ENCODE results near the gene COL4A1.

Gene COL4A1

DNA sequence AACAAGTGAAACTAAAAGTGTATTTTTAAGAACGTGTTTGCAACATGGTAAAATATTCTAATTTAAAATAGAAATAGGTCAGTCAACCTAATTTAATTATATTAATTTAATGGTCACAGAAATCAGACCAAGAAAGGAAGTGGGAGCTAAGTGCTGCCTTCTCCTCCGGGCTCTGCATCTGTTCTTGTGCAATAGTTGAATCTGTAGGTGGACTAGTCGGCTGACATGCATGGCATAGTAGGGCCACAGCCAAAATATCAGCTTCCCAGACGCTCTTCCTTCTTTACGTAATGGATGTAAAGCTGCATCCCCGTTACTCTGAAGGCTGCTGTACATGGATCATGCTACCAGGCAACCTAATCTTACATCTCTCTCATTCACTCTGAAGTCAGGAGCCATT is 47.3 kb downstream of the COL4A1 start:
- no peak for DNase-seq (ENCODE audit: low read depth in 2 of 2)

DNA sequence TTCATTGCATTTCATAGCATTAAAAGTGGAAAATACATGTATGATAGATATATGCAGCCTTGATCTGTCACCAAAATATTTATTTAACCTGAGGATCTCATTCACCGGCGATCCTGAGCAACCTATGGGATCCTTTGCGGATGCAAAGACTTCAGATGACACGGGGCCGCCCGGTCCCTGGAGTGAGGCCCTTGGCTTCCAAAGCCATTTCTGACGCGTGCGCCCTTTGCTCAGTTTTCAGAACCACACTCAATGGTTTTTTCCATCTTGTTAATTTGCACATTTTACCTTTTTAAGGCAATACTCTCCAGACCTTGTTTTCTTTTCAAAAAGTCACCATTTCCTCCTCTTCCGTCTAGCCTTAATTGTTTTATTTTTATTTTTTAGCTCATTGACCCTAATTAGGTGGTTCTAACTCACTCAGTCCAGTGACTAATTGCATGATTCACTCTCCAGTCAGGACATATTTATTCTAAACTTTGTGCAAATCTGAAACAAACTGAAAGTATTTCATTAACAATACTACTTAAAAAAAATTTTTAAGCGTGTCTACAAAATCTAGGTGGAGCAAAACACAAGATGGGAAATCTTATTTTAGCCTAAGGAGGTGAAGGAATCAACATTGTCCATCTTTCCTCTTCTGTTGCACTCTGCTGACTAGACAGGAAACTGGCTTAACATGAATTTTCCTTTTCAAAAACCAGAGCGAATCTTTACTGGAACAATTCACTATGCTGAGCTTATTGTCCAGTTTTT is 47.9 kb downstream of the COL4A1 start:
- DNase-seq (ENCODE audit: low read depth in 2 of 2) = no peak

DNA sequence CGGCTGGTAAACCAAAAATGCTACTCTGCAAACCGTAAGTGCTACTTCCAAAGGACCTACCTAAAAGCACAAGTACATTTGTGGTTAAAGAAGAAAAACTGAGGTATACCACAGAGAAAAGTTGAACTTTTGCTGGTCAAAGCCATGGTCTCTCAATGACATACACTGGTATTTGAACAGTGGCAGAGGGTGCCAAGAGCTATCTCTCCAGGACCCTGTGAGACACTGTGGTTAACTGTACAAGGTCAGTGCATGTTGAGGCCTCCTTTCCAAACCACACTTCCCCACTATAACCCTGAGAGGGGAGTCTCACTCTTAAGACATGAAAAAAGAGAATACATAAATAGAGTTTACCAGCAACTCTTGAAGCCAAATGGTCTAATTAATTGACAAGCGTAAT is 49.5 kb downstream of the COL4A1 start:
- DNase-seq (ENCODE audit: low read depth in 2 of 2) = no peak

DNA sequence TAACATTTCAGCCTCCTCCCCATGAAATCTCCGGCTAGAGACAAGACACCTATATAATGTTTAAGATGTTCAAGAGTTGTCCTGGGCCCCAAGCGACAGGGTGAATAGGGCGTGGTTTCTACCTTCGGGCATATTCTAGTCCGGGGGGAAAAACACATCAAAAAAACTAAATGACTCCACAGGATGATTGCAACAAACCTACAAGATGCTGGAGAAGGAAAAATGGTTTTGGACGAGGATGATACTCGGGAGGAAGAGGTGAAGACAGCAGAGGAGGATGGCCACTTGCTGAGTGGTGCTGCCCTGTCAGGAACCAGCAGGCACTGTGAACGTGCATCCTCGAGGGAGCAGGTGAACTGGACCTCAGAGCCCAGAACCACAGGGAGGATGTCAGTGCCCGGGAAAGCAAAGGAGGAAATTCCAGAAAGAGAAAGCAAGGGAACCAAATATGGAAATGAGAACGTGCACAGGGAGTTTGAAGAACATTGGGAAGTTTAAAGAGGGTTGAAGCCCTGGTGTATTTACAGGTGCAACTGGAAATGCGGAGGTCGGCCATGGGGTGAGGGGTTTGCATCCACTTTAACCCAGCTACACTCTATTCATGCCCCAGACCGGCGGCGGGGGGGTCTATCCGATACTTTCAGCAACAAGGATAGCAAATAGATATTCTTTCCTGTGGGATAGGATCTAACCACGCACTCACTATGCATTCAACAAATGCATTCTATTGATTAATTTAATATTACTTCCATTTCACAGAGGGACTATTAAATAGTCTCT is 50.6 kb downstream of the COL4A1 start:
- DNase-seq (ENCODE audit: low read depth in 2 of 2) = no peak

DNA sequence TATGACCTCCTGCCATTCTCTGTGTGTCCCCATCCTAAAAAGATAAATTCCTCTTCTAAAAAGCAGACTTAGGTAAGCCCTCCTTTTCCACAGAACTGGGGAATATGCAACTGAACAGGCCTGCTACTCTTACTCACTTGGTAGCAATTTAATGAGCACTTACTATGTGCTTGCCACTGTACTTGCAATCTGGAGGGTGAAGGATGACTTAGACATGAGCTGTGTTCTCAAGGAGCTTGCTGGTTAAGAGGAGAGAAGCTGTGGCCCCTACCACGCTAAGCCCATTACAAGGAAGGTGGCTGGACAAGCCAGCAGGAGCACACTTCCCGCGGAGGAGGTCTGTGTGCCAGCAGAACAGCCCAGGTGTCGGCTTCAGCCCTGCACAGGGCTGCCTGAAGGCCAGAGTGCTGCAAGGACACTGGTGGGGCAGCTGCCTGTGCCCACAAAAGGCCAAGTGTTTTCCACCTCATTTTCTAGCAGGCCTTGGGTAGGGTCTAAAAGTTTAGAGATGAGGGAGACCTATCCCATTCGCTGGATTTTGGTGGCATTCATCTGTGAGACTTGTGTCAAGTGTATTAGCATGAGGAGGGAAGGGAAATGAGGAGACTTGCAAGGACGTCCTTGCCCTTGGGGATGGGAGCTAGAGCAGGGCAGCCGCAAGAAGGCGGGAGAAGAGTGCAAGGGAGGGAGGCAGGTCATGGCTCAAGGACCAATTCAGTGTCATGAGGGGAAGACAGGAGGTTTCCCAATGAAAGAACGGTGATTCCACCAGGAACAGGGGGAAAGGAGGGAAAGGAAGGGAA is 52.0 kb downstream of the COL4A1 start:
- no peak for DNase-seq (ENCODE audit: low read depth in 2 of 2)

DNA sequence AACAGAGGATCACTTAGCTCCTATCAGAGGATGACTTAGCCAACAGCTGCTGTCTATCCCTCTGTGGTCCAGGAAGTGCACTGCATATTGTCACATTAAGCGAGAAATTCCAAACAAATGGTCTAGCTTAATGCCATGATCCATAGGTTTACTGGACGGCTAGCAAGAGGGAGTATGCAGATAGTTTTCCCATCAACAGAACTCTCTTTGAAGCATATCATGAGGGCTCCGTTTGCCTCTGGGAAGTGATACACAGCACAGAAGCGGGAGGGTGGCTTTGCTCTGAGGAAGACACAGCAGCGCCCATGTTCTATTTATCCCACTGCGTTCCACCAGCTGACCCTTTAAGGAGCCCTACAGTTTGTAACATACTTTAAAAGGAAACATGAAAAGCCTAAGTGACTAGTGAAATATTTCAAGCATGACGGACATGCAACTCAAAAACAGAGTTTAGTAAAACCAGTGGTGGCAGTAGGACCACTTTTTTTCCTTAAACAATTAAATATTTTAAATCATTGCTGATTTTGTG is 52.7 kb downstream of the COL4A1 start:
- no peak for DNase-seq (ENCODE audit: low read depth in 2 of 2)

DNA sequence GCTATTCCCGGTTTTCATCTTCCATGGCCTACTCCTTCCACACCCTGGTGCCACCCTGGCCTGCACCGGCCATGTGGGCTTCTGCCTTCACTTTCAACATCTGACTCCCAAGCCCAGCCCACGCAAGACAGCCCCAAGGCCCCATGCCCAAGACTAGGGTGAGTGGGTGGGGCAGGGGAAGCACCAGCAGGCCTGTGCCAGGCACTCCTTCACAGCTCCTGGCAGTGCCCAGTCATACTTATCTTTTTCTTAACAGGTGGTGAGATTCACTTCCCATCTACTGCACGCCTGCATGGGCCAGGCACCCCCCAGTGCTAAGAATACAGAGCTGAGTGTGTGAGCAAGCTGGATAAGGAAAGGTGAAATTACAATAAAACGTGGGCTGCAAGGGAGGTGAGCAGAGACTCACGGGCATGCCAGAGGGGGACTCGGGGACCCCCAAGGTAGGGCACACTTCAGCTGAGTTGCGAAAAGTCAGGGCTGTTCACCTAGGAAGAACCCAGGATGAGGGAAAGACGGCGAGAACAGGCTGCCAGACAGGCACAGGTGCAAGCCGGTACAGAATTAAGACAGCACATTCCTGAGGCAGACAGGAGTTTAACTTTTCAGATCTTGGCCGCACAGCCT is 55.7 kb downstream of the COL4A1 start:
- no peak for DNase-seq (ENCODE audit: low read depth in 2 of 2)

DNA sequence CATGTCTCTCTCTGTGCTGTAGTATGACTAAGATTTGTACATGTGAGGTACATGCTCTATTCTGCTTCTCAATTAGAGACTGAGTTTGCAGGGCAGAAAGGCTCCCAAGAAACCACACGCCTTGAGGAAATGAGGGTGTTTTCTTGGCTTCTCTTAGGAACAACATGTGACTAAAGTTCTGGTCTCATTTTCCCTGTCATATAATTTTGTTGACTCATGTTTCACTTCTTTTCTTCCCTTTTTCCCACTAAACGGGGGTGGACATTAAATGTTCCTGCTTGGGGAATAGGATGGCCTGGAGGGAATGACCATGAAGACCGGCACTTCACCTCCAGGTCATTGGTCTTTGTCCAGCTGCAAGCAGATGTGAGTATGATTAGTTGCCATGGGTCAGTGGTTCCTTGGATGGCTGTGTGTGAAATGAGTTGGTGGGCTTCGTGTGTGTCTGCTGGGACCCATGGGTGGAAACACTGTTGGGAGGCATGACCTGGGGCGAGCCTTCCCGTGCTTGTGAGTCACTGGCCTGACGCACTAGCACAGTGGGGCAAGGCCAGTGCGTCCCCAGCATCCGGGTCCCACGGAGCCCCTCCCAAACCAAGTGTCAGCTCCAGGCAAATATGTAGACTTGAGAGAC is 56.6 kb downstream of the COL4A1 start:
- DNase-seq (ENCODE audit: low read depth in 2 of 2) = no peak

DNA sequence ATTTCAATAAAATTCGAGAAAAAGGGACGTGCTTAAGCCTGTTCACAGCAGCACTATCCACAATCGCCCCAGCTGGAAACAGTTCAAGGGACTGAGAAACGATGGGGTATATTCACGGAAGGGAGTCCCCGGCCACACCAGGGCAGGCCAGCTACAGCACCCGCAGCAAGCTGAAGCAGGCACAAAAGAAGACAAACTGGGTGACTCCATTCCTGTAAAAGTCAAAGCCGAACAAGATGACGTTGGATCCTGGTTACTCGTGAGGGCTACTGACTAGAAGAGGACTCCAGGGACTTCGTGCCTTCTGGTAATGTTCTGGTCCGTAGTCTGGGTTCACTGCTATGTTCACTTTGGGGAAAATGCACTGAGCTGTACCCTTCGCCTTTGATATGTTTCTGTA is 57.6 kb downstream of the COL4A1 start:
- no peak for DNase-seq (ENCODE audit: low read depth in 2 of 2)

DNA sequence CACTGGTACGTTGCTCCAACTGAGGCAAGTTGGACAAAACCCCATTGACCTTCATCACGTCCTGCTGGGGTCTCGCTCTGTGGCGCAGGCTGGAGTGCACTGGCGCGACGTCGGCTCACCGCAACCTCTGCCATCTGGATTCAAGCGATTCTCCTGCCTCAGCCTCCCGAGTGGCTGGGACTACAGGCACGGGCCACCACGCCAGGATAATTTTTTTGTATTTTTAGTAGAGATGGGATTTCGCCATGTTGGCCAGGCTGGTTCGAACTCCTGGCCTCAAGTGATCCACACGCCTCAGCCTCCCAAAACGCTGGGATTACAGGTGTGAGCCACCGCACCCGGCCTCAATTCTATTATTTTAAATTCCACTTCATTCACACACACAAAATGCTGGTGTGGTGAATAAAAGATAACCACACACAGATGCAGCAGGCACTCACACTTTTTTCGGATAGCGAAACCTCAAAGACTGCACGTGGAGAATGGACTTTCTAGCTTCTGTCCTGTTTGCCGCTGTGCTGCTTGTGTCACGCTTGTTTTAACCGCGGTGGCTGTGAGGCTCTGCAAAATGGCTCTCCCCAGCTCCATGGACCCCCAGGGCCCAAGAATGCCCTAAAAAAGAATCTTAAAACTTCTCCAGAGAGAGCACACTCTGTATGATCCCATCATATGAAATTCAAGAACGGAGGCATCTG is 58.4 kb downstream of the COL4A1 start:
- no peak for DNase-seq (ENCODE audit: low read depth in 2 of 2)

DNA sequence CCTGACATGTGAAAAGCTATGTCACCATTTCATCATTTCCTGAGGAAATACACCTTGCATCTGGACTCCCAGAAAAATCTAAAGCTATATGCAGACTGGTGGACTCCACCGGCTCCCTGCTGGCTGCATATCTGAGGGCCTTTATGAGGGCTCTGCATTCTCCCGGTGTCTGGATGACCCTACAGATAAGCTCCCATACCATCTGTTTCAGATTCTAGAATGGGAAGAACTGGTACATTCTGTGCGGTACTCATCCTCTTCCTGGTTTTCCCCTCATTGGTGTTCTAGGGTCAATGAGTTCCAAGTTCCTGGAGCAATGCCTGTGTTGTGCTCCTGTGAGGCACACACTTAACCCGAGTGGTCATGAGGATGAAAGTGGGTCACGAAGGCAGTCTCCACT is 60.4 kb downstream of the COL4A1 start:
- DNase-seq (ENCODE audit: low read depth in 2 of 2) = no peak

DNA sequence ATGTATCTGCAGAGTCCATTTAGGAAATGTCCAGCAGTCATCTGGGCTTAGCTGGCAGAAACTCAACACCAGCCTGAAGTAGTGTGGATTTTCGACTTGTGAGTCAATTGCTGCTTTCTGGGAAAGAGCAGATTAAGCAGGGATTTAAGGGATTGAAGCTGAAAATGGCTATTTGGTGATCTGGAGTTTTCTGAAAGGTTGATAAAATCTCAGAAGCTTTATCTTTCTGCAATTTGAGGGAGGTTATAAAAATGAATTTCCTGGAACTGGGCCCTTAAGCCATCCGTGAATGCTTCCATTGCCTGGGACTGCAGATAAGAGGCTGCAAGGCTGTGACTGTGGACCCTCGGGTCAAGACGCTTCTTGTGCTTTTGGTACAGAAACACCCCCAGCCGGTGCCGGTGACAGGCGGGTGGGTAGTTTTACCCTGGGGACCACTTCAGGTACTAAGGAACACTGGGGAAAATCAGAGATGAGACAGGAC is 61.5 kb downstream of the COL4A1 start:
- DNase-seq (ENCODE audit: low read depth in 2 of 2) = no peak

DNA sequence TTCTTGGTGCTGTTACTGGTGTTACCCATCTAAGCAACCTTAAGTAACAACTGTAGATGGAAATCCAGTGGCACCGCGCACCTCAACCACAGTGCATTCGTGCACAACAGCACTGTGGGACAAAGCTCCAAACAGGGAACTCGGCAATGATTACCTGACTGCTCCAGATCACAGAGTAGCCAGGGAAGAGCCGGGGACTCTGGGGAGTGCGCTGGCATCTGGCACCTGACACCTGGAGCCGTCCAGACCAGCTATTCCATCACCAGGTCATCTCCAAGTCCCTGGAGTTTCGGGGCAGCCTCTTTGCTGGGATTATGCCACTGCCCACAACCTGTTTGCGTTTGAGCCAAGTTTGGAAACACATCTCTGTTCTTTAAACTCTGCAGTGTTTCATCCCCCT is 62.0 kb downstream of the COL4A1 start:
- DNase-seq (ENCODE audit: low read depth in 2 of 2) = no peak

DNA sequence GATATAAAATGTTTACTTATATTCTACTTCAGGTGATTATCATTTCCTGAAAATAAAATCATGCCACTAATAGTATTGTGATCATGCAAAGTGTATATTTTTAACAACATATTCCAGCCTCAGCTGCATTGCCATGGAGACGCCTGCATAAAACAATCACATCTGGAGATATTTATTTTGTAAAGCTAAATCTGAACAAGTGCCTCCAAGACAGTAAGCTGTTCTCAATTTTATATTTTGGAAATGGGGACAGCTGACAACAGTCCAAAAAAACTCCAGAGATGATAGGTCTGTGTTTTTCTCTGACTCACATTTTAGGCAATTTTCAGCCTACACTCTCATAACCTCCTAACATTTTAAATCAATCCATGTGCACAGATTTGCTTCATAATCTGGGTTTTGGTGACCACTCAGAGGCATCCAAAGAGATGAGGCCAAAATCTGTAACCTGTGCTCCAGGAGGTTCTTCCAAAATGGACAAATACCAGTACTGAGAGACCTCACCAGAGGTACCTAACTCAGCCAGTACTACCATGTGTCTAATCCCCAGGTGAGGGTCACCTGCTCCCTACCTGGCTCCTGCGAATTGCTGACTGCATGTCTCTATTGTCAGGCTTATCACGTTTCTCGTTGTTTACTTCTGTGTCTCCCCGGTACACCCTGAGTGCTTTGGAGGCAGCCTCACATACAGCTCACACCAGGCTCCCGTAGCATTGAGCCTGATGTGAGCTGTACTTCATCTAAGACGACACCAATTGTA is 62.7 kb downstream of the COL4A1 start:
- DNase-seq (ENCODE audit: low read depth in 2 of 2) = no peak

DNA sequence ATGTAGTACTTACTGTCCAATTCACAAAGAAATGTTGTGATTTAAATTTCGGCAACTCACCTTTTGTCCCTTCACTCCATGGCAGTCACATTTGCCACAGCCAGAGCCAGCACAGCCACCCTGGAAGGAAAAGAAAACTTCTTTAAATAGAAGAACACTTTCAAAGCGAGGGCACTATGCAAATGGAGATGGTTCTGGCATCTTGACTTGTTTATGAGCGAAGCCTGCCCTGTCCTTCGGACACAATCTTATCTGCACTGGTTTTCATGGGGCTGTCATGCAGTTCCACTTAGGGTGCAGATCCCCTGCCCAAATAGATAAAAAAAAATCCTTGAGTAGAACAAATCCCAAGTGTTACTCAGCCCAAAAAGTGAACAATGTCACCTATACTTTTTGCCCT is 64.3 kb downstream of the COL4A1 start:
- DNase-seq (ENCODE audit: low read depth in 2 of 2) = no peak

DNA sequence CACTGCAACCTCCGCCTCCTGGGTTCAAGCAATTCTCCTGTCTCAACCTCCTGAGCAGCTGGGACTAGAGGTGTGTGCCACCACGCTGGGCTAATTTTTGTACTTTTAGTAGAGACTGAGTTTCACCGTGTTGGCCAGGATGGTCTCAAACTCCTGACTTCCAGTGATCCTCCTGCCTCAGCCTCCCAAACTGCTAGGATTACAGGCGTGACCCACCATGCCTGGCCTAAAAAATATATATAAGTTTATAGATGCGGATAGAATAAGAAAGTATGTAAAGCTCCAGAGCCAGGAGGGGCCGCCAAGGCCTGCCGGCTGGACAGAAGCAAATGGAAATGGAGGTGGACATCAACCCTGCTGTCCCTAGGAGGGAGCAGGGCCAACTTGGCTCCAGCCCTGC is 66.0 kb downstream of the COL4A1 start:
- no peak for DNase-seq (ENCODE audit: low read depth in 2 of 2)

DNA sequence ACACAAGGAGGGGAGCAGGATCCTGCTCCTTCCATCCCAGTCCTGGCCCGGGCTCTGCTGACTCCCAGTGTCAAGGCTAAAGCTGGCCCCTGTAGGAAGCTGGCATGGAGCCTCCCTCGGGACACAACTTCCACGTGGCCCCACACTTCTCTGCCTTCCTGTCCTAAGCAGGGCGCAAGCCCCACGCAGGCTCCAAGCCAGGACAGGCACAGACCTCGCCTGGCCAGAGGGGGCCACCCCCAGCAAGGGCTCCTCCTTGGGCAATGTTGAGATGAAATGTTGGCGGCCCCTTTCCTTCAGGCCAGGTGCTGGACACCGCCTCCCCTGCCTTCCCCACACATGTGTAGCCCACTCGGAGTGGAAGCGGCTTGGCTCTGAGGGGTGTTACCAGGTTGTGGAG is 66.6 kb downstream of the COL4A1 start:
- no peak for DNase-seq (ENCODE audit: low read depth in 2 of 2)

DNA sequence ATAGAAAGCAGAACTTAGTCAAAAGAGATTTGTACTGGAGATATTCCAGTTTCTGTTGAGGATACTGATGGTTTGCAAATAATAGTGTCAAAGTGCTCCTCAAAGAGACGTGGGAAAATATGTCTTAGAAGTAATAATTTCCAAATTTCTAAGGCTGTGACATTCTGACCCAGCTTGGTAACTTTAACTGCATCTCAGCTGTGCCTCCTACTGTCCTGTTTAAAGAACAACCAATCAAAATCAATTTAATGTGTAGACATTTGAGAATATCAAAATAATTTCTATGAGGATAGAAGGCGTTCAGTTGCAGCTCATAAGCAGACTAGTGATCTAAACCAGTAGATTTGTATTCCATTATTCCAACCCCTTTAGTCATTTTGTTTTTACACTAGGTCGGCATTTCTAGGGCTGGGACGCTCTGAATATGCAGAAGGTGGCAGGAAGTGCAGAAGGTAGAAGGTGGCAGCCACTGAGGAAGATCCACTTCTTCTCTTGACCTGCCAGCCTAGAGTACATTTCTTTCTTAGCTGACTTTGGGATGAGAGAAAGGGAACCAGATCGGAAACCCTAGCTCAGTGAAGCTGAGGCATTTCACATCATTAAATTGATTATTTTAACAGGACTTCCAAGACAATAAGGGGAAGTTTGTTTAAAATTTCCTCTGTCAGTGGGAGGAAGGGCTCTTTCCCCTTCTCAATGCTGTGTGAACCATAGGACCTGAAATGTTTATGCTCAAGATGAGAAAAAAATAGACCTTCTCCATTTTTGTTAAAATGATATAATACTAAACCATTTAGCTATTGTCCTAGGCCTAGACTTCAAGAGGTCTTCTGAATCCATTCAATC is 67.5 kb downstream of the COL4A1 start:
- DNase-seq (ENCODE audit: low read depth in 2 of 2) = no peak

DNA sequence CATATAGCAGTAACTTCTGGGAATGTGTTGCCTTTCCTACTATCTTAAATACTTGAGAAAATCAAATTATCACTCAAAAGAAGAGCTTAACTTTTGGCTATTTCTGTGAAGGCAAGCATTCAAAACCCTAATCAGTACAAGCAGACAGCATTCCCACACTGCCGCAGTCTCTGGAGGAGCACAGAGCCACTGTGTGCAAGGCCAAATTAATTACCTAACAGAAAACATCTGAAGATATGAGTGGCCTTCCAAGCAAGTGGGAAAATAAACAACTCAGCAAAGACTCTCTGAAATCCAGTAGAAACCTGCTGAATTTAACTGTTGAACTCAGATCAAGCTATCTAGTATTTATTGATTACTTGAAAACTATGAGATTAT is 68.2 kb downstream of the COL4A1 start:
- DNase-seq (ENCODE audit: low read depth in 2 of 2) = no peak
